ENCODE results near the gene ADGRF1. TPM values are rescaled to one million over a fixed set of nuclear protein-coding genes. Genes with fewer than 3 reads are reported as not detected.

Gene ADGRF1
- not detected in 2 replicates for total RNA-seq

DNA sequence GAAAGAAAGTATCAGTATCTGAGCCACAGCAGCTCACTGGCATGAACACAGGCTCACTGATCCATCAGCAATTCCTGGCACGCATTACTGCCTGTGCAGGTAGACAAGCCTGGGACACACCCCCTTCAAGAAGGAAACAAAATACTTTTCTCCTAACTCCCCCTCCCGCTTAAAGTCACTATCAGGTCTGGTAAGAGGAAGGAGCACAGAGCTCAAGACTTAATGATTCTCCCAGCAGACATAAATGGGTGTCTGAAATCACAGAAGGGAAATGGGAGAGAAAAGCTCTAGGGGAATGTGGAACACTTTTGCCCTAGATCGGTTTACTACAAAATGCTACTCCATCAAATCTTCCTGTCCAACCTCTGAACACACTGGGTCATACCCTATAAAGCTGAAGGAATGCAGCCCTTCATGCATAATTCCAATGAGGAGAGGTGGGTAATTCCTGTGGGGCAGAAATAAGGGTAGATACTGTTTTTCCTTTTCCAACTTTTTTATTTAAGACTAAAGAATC, at the start of gene ADGRF1:
Gene ADGRF1 (minus strand): TSS at position 58 of the 517 bp plus-strand sequence. CDS start 13,271 bp downstream, outside the sequence.

Other genes with a start within 250 kb of the ADGRF1 start
- gene MEP1A, start 248.9 kb downstream of the ADGRF1 start, total RNA-seq, result not detected in 2 replicates
- 2.0 and 6.2 TPM in 2 replicates for gene ADGRF5, start 120.4 kb downstream of the ADGRF1 start, total RNA-seq

Measured in endothelial cell of coronary artery (primary cell).